Common myeloid progenitor, CD34-positive (primary cell): ENCODE data around the gene CTNNA2.

Experiments
- CTCF ChIA-PET: fragments of 350-600 bp; sonication (Branson Sonifier 250); formaldehyde crosslinking; loops from one replicate; lab custom pipeline; 2021; ENCODE audit warnings: antibody characterized with exemption; lab: Charles Lee
- POLR2A ChIA-PET: fragments of 350-600 bp; sonication (Branson Sonifier 250); formaldehyde crosslinking; loops from one replicate; lab custom pipeline; 2021; ENCODE audit warnings: antibody characterized with exemption; lab: Charles Lee
- DNase-seq, 3 donors: peaks; one replicate each; pipeline versions ENCODE4 v3.0.0 to v3.0.0-alpha.2; 2013
- H3K27ac ChIP-seq, 2 experiments: 1 replicate in 1 of 2; 2 replicates in 1 of 2; pipeline ENCODE4 v1.7.0; 2013; ENCODE audit warnings: inconsistent platforms in 2 of 2, low read length in 2 of 2, mild to moderate bottlenecking in 2 of 2, low read depth in 1 of 2, moderate library complexity in 1 of 2; ENCODE audit not compliant: severe bottlenecking in 2 of 2, insufficient read depth in 1 of 2, poor library complexity in 1 of 2
- H3K27me3 ChIP-seq, 5 experiments: replicated peaks in 2 of 5; 1 replicate in 3 of 5; 2 replicates in 2 of 5; pipeline versions ENCODE4 v1.6.1 to v1.7.0; 2013; ENCODE audit warnings: low read length in 4 of 5, mild to moderate bottlenecking in 2 of 5, moderate library complexity in 2 of 5, inconsistent platforms in 1 of 5; ENCODE audit not compliant: insufficient read depth in 5 of 5, control insufficient read depth in 4 of 5
- H3K36me3 ChIP-seq, 4 experiments: 1 replicate in 2 of 4; 2 replicates in 2 of 4; pipeline versions ENCODE4 v1.6.1 to v1.7.0; 2013; ENCODE audit warnings: low read length in 3 of 4, control low read depth in 1 of 4, mild to moderate bottlenecking in 1 of 4; ENCODE audit not compliant: control insufficient read depth in 4 of 4, insufficient read depth in 4 of 4
- H3K4me1 ChIP-seq, 4 experiments: 1 replicate in 3 of 4; 2 replicates in 1 of 4; pipeline versions ENCODE4 v1.6.1 to v1.7.1; 2013; ENCODE audit warnings: low read length in 3 of 4, mild to moderate bottlenecking in 3 of 4, control low read depth in 1 of 4, inconsistent platforms in 1 of 4, moderate library complexity in 1 of 4; ENCODE audit not compliant: control insufficient read depth in 4 of 4, insufficient read depth in 4 of 4; ENCODE audit errors: control extremely low read depth in 1 of 4
- H3K4me3 ChIP-seq, 7 experiments: 1 replicate in 4 of 7; 2 replicates in 3 of 7; pipeline versions ENCODE4 v1.5.1 to v1.7.0; 2013; ENCODE audit warnings: mild to moderate bottlenecking in 7 of 7, low read length in 6 of 7, moderate library complexity in 6 of 7, inconsistent platforms in 2 of 7, low read depth in 2 of 7, control low read depth in 1 of 7; ENCODE audit not compliant: insufficient read depth in 4 of 7, control insufficient read depth in 1 of 7; ENCODE audit errors: extremely low read depth in 1 of 7
- H3K9me3 ChIP-seq, 5 experiments: 1 replicate in 4 of 5; 2 replicates in 1 of 5; pipeline versions ENCODE4 v1.6.1 to v1.7.1; 2013; ENCODE audit warnings: low read length in 4 of 5, mild to moderate bottlenecking in 2 of 5, inconsistent platforms in 1 of 5, low read depth in 1 of 5, moderate library complexity in 1 of 5; ENCODE audit not compliant: control insufficient read depth in 4 of 5, insufficient read depth in 2 of 5; ENCODE audit errors: control extremely low read depth in 1 of 5
- WGBS: methylation state at CpG from one replicate; pipeline ENCODE4 v1.1.5; 2013; ENCODE audit not compliant: insufficient coverage; 5-methylcytosine and 5-hydroxymethylcytosine counted together

Gene CTNNA2

DNA sequence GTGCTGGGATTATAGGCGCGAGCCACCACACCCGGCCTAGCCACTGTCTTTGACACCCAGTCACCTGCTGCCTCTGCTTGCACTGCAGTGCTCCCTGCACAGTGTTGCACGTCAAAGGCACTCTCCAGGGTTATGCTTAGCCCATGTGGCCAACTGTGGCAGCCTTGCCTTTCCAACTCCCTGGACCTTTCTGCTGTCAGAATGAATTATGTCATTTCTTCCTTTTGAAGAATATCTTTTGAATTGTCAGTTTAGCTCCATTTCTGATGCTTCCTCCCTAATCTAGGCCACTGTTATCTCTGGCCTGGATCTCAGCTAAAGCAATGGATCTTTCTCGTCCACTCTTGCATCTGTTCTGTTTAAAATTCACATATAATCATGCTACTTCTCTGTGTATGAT, 821.0 kb downstream of the CTNNA2 start:
- no peak overlapping the region for H3K4me3 ChIP-seq
- CTCF ChIA-PET, result no interaction called here
- DNase-seq, result no peak
- no peaks in the 10 kb centered on the region for H3K36me3 ChIP-seq
- no peaks in the 10 kb centered on the region for H3K4me1 ChIP-seq
- no peaks in the 10 kb centered on the region for H3K27me3 ChIP-seq
- WGBS, result 97% methylated on average over 4 of the region's 5 CpGs
- POLR2A ChIA-PET, result interaction anchor here (0.7 kb wide), 1 partner anchor 14 kb away, joined by 3 read pairs; no protein-coding TSS in a partner anchor
- H3K27ac ChIP-seq, result no peak overlapping the region
- H3K9me3 ChIP-seq, result no peaks in the 10 kb centered on the region

DNA sequence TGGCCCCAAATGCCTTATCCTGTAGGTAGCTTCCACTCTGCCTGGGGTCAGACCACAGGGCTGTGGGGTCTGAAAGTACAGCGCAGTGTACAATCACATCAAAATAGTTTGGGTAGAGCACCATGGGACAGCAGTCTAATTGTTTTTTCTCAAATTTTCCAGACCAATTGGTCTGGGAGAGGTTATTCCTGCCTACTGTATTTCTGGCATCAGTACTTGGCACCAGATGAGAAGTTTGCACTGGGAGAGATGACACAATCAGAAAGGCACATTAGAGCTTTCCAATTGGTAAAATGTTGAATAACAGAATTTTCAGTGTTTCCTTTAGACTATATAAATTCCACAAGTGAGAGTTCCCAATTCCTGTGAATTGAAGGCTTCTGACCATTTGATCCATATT, 822.6 kb downstream of the CTNNA2 start:
- no peaks in the 10 kb centered on the region for H3K27me3 ChIP-seq
- no CpG with 5 or more reads among the region's 1 CpG for WGBS
- H3K9me3 ChIP-seq, result no peaks in the 10 kb centered on the region
- H3K27ac ChIP-seq, result no peak overlapping the region
- no peak for DNase-seq
- ChIA-PET POLR2A (no interaction called here), CTCF (interaction anchor here (0.8 to 0.9 kb wide), 2 partner anchors 9 to 11 kb away, joined by 3 to 4 read pairs; no protein-coding TSS in a partner anchor)
- no peak overlapping the region for H3K4me3 ChIP-seq
- H3K36me3 ChIP-seq, result no peaks in the 10 kb centered on the region
- no peaks in the 10 kb centered on the region for H3K4me1 ChIP-seq

DNA sequence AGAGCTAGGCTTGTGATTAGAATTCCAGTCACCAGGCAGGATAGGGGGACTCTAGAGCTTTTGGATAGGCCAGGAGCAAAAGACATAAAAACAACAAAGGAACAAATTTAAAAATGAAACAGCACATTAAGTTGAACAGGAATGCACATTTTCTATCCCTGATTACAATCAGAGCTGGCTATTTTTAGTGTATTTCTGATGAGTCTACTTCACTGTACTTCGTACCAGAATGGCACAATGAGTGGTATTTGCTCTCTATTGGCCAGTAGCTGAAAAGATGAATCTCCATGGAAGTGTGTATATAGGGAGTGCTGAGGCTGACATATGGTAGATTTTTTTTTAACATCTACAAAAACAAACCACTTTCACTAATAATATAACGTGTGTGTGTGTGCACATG, 825.9 kb downstream of the CTNNA2 start:
- Histone ChIP-seq H3K9me3 (peaks cover 0 to 2% (median 0%) of the 10 kb centered on the region in 5 experiments), H3K27me3 (no peaks in the 10 kb centered on the region), H3K4me3 (no peak overlapping the region), H3K4me1 (no peaks in the 10 kb centered on the region), H3K36me3 (no peaks in the 10 kb centered on the region), H3K27ac (no peak overlapping the region)
- 100% methylated on average over 1 of the region's 2 CpGs for WGBS
- no peak for DNase-seq
- POLR2A ChIA-PET, result no interaction called here
- CTCF ChIA-PET, result no interaction called here

DNA sequence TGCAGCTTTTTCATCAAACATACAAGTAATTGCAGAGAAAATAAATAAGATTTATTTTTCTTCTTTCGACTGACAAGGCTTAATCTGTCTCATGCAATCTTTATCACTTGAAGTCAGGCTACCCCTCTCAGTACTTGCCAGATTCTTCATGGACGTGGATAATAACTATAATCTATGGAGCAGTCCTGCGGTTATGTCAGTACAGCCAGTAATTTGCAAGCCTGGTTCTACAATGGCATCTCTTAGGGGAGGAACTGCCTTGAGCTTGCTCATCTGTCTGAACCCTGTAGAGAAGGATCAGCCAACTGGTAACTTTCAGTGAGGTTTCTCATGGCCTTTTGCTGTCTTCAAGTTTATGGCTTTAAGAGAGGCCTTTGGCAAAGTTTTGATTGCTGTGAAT, 827.2 kb downstream of the CTNNA2 start:
- Histone ChIP-seq H3K27ac (no peak overlapping the region), H3K9me3 (peaks cover 0 to 2% (median 0%) of the 10 kb centered on the region in 5 experiments), H3K36me3 (no peaks in the 10 kb centered on the region), H3K4me3 (no peak overlapping the region), H3K4me1 (no peaks in the 10 kb centered on the region), H3K27me3 (no peaks in the 10 kb centered on the region)
- CTCF ChIA-PET, result no interaction called here
- DNase-seq, result no peak
- POLR2A ChIA-PET, result no interaction called here
- 98% methylated on average over 3 of the region's 3 CpGs for WGBS

DNA sequence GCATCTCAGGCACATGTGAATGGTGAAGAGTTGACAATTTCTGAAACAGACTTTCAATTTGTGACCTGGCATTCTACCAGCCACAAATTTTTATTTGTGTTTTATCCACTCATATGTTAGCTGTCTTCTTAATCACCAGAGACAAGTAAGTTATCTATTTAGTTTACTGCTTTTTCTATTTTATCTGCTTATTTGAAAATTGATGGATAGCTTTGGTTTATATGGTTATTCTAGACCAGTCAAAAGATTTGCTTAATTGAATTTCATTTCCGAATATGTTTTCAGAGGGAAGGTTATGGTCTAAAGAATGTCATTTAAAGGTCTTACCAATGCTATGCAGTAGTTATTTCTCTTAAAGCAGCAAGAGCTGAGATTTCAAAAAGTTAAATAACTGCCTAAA, 835.2 kb downstream of the CTNNA2 start:
- H3K4me1 ChIP-seq, result no peaks in the 10 kb centered on the region
- CTCF ChIA-PET, result interaction anchor here (1.0 kb wide), 1 partner anchor 16 kb away, joined by 3 read pairs; no protein-coding TSS in a partner anchor
- 100% methylated on average over 1 of the region's 1 CpG for WGBS

DNA sequence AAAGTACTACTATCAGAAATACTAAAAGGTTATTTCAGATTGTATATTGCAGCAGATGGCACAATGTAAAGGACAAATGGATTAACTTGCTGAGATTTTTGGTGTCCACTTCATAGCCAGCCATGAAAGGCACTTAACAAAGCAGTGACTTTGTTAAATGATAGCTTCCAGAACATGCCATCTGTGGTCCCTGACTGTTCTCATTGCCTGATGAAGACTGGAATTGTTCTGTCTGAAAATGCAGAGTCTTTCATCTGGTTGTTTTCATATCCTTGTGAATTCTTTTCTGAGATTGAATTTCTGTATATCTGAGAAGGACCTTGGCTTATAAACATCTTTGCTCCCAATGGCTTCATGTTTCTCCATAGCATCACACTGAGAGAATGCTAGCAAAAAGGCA, 836.1 kb downstream of the CTNNA2 start:
- Histone ChIP-seq H3K4me1 (no peaks in the 10 kb centered on the region), H3K4me3 (no peak overlapping the region), H3K27ac (no peak overlapping the region), H3K9me3 (no peaks in the 10 kb centered on the region), H3K36me3 (no peaks in the 10 kb centered on the region), H3K27me3 (no peaks in the 10 kb centered on the region)
- ChIA-PET CTCF (no interaction called here), POLR2A (no interaction called here)
- no peak for DNase-seq

More for the DNA sequence above, 835.2 kb downstream of the CTNNA2 start:
- Histone ChIP-seq H3K4me3 (no peak overlapping the region), H3K36me3 (no peaks in the 10 kb centered on the region), H3K9me3 (no peaks in the 10 kb centered on the region), H3K27me3 (no peaks in the 10 kb centered on the region), H3K27ac (no peak overlapping the region)
- POLR2A ChIA-PET, result interaction anchor here (0.6 kb wide), 1 partner anchor 14 kb away, joined by 3 read pairs; no protein-coding TSS in a partner anchor
- DNase-seq, result no peak

DNA sequence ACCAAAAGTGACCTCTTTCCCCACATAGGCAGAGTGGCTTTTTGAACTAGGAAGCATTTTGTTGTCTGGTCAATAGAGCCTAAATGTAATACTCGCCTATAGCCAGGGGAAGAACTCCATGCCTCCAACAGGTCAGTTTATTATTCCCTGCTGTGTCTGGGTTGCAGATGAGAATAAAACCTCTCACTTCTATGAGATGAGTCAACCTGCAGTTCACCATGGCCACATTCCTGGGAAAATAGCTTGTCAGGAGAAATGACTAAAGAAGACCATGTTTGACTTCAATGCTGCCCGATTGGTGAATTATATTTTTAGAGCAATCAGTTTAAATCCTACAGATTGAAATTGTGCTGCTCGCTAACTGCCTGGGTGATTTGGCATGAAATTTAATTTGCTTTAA, 838.4 kb downstream of the CTNNA2 start:
- 100% methylated on average over 2 of the region's 3 CpGs for WGBS
- no peaks in the 10 kb centered on the region for H3K9me3 ChIP-seq
- no peaks in the 10 kb centered on the region for H3K27me3 ChIP-seq
- CTCF ChIA-PET, result no interaction called here
- POLR2A ChIA-PET, result no interaction called here
- no peak overlapping the region for H3K4me3 ChIP-seq
- H3K4me1 ChIP-seq, result no peaks in the 10 kb centered on the region
- H3K27ac ChIP-seq, result no peak overlapping the region
- DNase-seq, result no peak
- H3K36me3 ChIP-seq, result no peaks in the 10 kb centered on the region
